ES-I3 (cell line): Measurements from ENCODE around the gene GLI3.

ENCODE experiments used
- H3K36me3 ChIP-seq: 2 replicates; pipeline ENCODE4 v1.6.1; 2013; ENCODE audit warnings: mild to moderate bottlenecking, low read length, control low read depth, moderate library complexity; ENCODE audit not compliant: insufficient read depth
- H3K4me1 ChIP-seq: 2 replicates; pipeline ENCODE4 v1.6.1; 2013; ENCODE audit warnings: mild to moderate bottlenecking, control low read depth, low read length; ENCODE audit not compliant: insufficient read depth
- H3K9ac ChIP-seq: 2 replicates; pipeline ENCODE4 v1.6.1; 2013; ENCODE audit warnings: low read depth, mild to moderate bottlenecking, low read length, moderate library complexity
- H3K9me3 ChIP-seq: 2 replicates; pipeline ENCODE4 v1.6.1; 2013; ENCODE audit warnings: mild to moderate bottlenecking, low read length, moderate library complexity; ENCODE audit not compliant: control insufficient read depth, insufficient read depth

GLI3 gene

GRCh38 chr7:41925946-41926345 is 311.1 kb downstream of the GLI3 start:
- no peak overlapping the region for H3K9ac ChIP-seq
- H3K4me1 ChIP-seq: 0 out of 2 replicates have a peak, but pooled peaks cover 4% of the 10 kb centered on the region
- H3K9me3 ChIP-seq: no peaks in the 10 kb centered on the region
- H3K36me3 ChIP-seq: no peaks in the 10 kb centered on the region

GRCh38 chr7:41924796-41925195 is 312.2 kb downstream of the GLI3 start:
- Histone ChIP-seq H3K9me3 (no peaks in the 10 kb centered on the region), H3K36me3 (no peaks in the 10 kb centered on the region), H3K4me1 (0 out of 2 replicates have a peak, but pooled peaks cover 4% of the 10 kb centered on the region), H3K9ac (no peak overlapping the region)

- Histone ChIP-seq H3K4me1 (no peaks in the 10 kb centered on the region), H3K9ac (no peak overlapping the region), H3K36me3 (no peaks in the 10 kb centered on the region), H3K9me3 (no peaks in the 10 kb centered on the region)
Observed at GRCh38 chr7:41922373-41922772, 314.6 kb downstream of the GLI3 start.

- H3K9ac ChIP-seq: no peak overlapping the region
- no peaks in the 10 kb centered on the region for H3K9me3 ChIP-seq
- H3K4me1 ChIP-seq: no peaks in the 10 kb centered on the region
- H3K36me3 ChIP-seq: no peaks in the 10 kb centered on the region
Observed at GRCh38 chr7:41921453-41921981, 315.5 kb downstream of the GLI3 start.

GRCh38 chr7:41918597-41918996 is 318.4 kb downstream of the GLI3 start:
- H3K9me3 ChIP-seq: no peaks in the 10 kb centered on the region
- no peaks in the 10 kb centered on the region for H3K4me1 ChIP-seq
- H3K9ac ChIP-seq: no peak overlapping the region
- no peaks in the 10 kb centered on the region for H3K36me3 ChIP-seq

- H3K9me3 ChIP-seq: no peaks in the 10 kb centered on the region
- no peak overlapping the region for H3K9ac ChIP-seq
- no peaks in the 10 kb centered on the region for H3K36me3 ChIP-seq
- H3K4me1 ChIP-seq: no peaks in the 10 kb centered on the region
Observed at GRCh38 chr7:41916450-41916927, 320.5 kb downstream of the GLI3 start.

- no peak overlapping the region for H3K9ac ChIP-seq
- H3K4me1 ChIP-seq: no peaks in the 10 kb centered on the region
- no peaks in the 10 kb centered on the region for H3K36me3 ChIP-seq
- no peaks in the 10 kb centered on the region for H3K9me3 ChIP-seq
Observed at GRCh38 chr7:41915871-41916270, 321.1 kb downstream of the GLI3 start.

- Histone ChIP-seq H3K4me1 (no peaks in the 10 kb centered on the region), H3K36me3 (no peaks in the 10 kb centered on the region), H3K9ac (no peak overlapping the region), H3K9me3 (no peaks in the 10 kb centered on the region)
Observed at GRCh38 chr7:41912851-41913567, 324.0 kb downstream of the GLI3 start.

- H3K9ac ChIP-seq: no peak overlapping the region
- H3K4me1 ChIP-seq: no peaks in the 10 kb centered on the region
- H3K9me3 ChIP-seq: no peaks in the 10 kb centered on the region
- no peaks in the 10 kb centered on the region for H3K36me3 ChIP-seq
Observed at GRCh38 chr7:41912426-41912825, 324.6 kb downstream of the GLI3 start.

GRCh38 chr7:41911792-41912191 is 325.2 kb downstream of the GLI3 start:
- H3K9me3 ChIP-seq: no peaks in the 10 kb centered on the region
- H3K36me3 ChIP-seq: no peaks in the 10 kb centered on the region
- no peak overlapping the region for H3K9ac ChIP-seq
- no peaks in the 10 kb centered on the region for H3K4me1 ChIP-seq
